ENCODE measurements around the gene NGEF.

The NGEF gene

GRCh38 chr2:232874677-232875223, 138.3 kb downstream of the NGEF start:
- Histone ChIP-seq H3K4me1 (ENCODE audit: control insufficient read depth, insufficient read depth, low read length) (peaks cover 27% of the 10 kb centered on the region), H3K9me3 (ENCODE audit: control insufficient read depth, low read length) (no peaks in the 10 kb centered on the region), H3K27me3 (ENCODE audit: control insufficient read depth, insufficient read depth, low read length) (peaks cover 8% of the 10 kb centered on the region), H3K9ac (ENCODE audit: low read length) (no peak overlapping the region), H3K36me3 (ENCODE audit: control insufficient read depth, insufficient read depth, low read length) (no peaks in the 10 kb centered on the region), H3K4me3 (ENCODE audit: low read length) (no peak overlapping the region)

- Histone ChIP-seq H3K4me3 (ENCODE audit: low read length) (no peak overlapping the region), H3K27me3 (ENCODE audit: control insufficient read depth, insufficient read depth, low read length) (peaks cover 8% of the 10 kb centered on the region), H3K9me3 (ENCODE audit: control insufficient read depth, low read length) (no peaks in the 10 kb centered on the region), H3K9ac (ENCODE audit: low read length) (no peak overlapping the region), H3K4me1 (ENCODE audit: control insufficient read depth, insufficient read depth, low read length) (peaks cover 27% of the 10 kb centered on the region), H3K36me3 (ENCODE audit: control insufficient read depth, insufficient read depth, low read length) (no peaks in the 10 kb centered on the region)
Measured at GRCh38 chr2:232873909-232874641, 139.0 kb downstream of the NGEF start.

- Histone ChIP-seq H3K36me3 (ENCODE audit: control insufficient read depth, insufficient read depth, low read length) (no peaks in the 10 kb centered on the region), H3K4me3 (ENCODE audit: low read length) (no peak overlapping the region), H3K4me1 (ENCODE audit: control insufficient read depth, insufficient read depth, low read length) (peaks cover 27% of the 10 kb centered on the region), H3K27me3 (ENCODE audit: control insufficient read depth, insufficient read depth, low read length) (peaks cover 8% of the 10 kb centered on the region), H3K9ac (ENCODE audit: low read length) (peak overlapping the region; percentile 15), H3K9me3 (ENCODE audit: control insufficient read depth, low read length) (no peaks in the 10 kb centered on the region)
Measured at GRCh38 chr2:232873292-232873908, 139.7 kb downstream of the NGEF start.

- Histone ChIP-seq H3K36me3 (ENCODE audit: control insufficient read depth, insufficient read depth, low read length) (no peaks in the 10 kb centered on the region), H3K9ac (ENCODE audit: low read length) (no peak overlapping the region), H3K4me1 (ENCODE audit: control insufficient read depth, insufficient read depth, low read length) (peaks cover 27% of the 10 kb centered on the region), H3K9me3 (ENCODE audit: control insufficient read depth, low read length) (no peaks in the 10 kb centered on the region), H3K27me3 (ENCODE audit: control insufficient read depth, insufficient read depth, low read length) (peaks cover 8% of the 10 kb centered on the region), H3K4me3 (ENCODE audit: low read length) (no peak overlapping the region)
Measured at GRCh38 chr2:232872826-232873225, 140.2 kb downstream of the NGEF start.

- Histone ChIP-seq H3K4me1 (ENCODE audit: control insufficient read depth, insufficient read depth, low read length) (peaks cover 27% of the 10 kb centered on the region), H3K4me3 (ENCODE audit: low read length) (no peak overlapping the region), H3K27me3 (ENCODE audit: control insufficient read depth, insufficient read depth, low read length) (peaks cover 8% of the 10 kb centered on the region), H3K9me3 (ENCODE audit: control insufficient read depth, low read length) (no peaks in the 10 kb centered on the region), H3K36me3 (ENCODE audit: control insufficient read depth, insufficient read depth, low read length) (no peaks in the 10 kb centered on the region), H3K9ac (ENCODE audit: low read length) (no peak overlapping the region)
Measured at GRCh38 chr2:232871835-232872736, 141.0 kb downstream of the NGEF start.

GRCh38 chr2:232871418-232871834, 141.6 kb downstream of the NGEF start:
- H3K4me3 ChIP-seq (ENCODE audit: low read length) = no peak overlapping the region
- H3K36me3 ChIP-seq (ENCODE audit: control insufficient read depth, insufficient read depth, low read length) = no peaks in the 10 kb centered on the region
- peaks cover 8% of the 10 kb centered on the region for H3K27me3 ChIP-seq (ENCODE audit: control insufficient read depth, insufficient read depth, low read length)
- peaks cover 27% of the 10 kb centered on the region for H3K4me1 ChIP-seq (ENCODE audit: control insufficient read depth, insufficient read depth, low read length)
- H3K9me3 ChIP-seq (ENCODE audit: control insufficient read depth, low read length) = no peaks in the 10 kb centered on the region
- no peak overlapping the region for H3K9ac ChIP-seq (ENCODE audit: low read length)

GRCh38 chr2:232870766-232871371, 142.2 kb downstream of the NGEF start:
- Histone ChIP-seq H3K9me3 (ENCODE audit: control insufficient read depth, low read length) (no peaks in the 10 kb centered on the region), H3K4me1 (ENCODE audit: control insufficient read depth, insufficient read depth, low read length) (peaks cover 27% of the 10 kb centered on the region), H3K27me3 (ENCODE audit: control insufficient read depth, insufficient read depth, low read length) (peaks cover 8% of the 10 kb centered on the region), H3K36me3 (ENCODE audit: control insufficient read depth, insufficient read depth, low read length) (no peaks in the 10 kb centered on the region), H3K9ac (ENCODE audit: low read length) (no peak overlapping the region), H3K4me3 (ENCODE audit: low read length) (no peak overlapping the region)

- Histone ChIP-seq H3K9me3 (ENCODE audit: control insufficient read depth, low read length) (no peaks in the 10 kb centered on the region), H3K4me3 (ENCODE audit: low read length) (no peak within 1 kb of the TSS), H3K27me3 (ENCODE audit: control insufficient read depth, insufficient read depth, low read length) (peaks cover 4% of the 10 kb centered on the region), H3K9ac (ENCODE audit: low read length) (no peak within 1 kb of the TSS), H3K36me3 (ENCODE audit: control insufficient read depth, insufficient read depth, low read length) (no peaks in the 10 kb centered on the region), H3K4me1 (ENCODE audit: control insufficient read depth, insufficient read depth, low read length) (peaks cover 22% of the 10 kb centered on the region)
Measured at GRCh38 chr2:232870018-232870765, 142.9 kb downstream of the NGEF start, which contains the start of gene SNORC. Gene SNORC, plus strand, starts transcription at chr2:232870264. Its CDS starts 78 bp downstream, at chr2:232870342.

GRCh38 chr2:232869138-232870017, 143.7 kb downstream of the NGEF start:
- H3K9ac ChIP-seq (ENCODE audit: low read length) = no peak overlapping the region
- no peaks in the 10 kb centered on the region for H3K36me3 ChIP-seq (ENCODE audit: control insufficient read depth, insufficient read depth, low read length)
- H3K4me1 ChIP-seq (ENCODE audit: control insufficient read depth, insufficient read depth, low read length) = peaks cover 14% of the 10 kb centered on the region
- no peak overlapping the region for H3K4me3 ChIP-seq (ENCODE audit: low read length)
- no peaks in the 10 kb centered on the region for H3K9me3 ChIP-seq (ENCODE audit: control insufficient read depth, low read length)
- H3K27me3 ChIP-seq (ENCODE audit: control insufficient read depth, insufficient read depth, low read length) = no peaks in the 10 kb centered on the region

GRCh38 chr2:232866104-232866503, 147.0 kb downstream of the NGEF start:
- H3K9ac ChIP-seq (ENCODE audit: low read length) = no peak overlapping the region
- no peaks in the 10 kb centered on the region for H3K9me3 ChIP-seq (ENCODE audit: control insufficient read depth, low read length)
- H3K4me1 ChIP-seq (ENCODE audit: control insufficient read depth, insufficient read depth, low read length) = no peaks in the 10 kb centered on the region
- H3K4me3 ChIP-seq (ENCODE audit: low read length) = no peak overlapping the region
- H3K27me3 ChIP-seq (ENCODE audit: control insufficient read depth, insufficient read depth, low read length) = no peaks in the 10 kb centered on the region
- H3K36me3 ChIP-seq (ENCODE audit: control insufficient read depth, insufficient read depth, low read length) = no peaks in the 10 kb centered on the region

All from mucosa of stomach (tissue), 1 donor.